Chondrocyte (in vitro differentiated cells): ENCODE results near the gene SRSF12. TPM values are rescaled to one million over a fixed set of nuclear protein-coding genes. Genes with fewer than 3 reads are reported as not detected.

Experiments used
- DNase-seq: peaks from one replicate; pipeline ENCODE4 v3.0.0; 2021; ENCODE audit warnings: mixed read lengths, low spot score
- H3K27ac Mint-ChIP-seq: one replicate; pipeline ENCODE4 v1.8.0; 2021; ENCODE audit warnings: mild to moderate bottlenecking, moderate library complexity, mixed read lengths; ENCODE audit not compliant: unreplicated experiment
- H3K27me3 Mint-ChIP-seq: 2 replicates; pipeline ENCODE4 v1.8.0; 2021; ENCODE audit warnings: low read depth, mixed read lengths
- H3K36me3 Mint-ChIP-seq: 2 replicates; pipeline ENCODE4 v1.8.0; 2021; ENCODE audit warnings: low read depth, mixed read lengths
- H3K4me1 Mint-ChIP-seq: 2 replicates; pipeline ENCODE4 v1.8.0; 2021; ENCODE audit warnings: low read depth, mild to moderate bottlenecking, mixed read lengths
- H3K4me3 Mint-ChIP-seq: one replicate; pipeline ENCODE4 v1.8.0; 2021; ENCODE audit warnings: mild to moderate bottlenecking, moderate library complexity, mixed read lengths; ENCODE audit not compliant: unreplicated experiment
- H3K9me3 Mint-ChIP-seq: 2 replicates; pipeline ENCODE4 v1.8.0; 2021; ENCODE audit warnings: low read depth, mixed read lengths
- total RNA-seq: library from RNA; stranded (reverse); gene quantifications from 3 replicates; pipeline ENCODE4 v1.2.1, GENCODE V29; 2021
- TF ChIP-seq, protein P1 (sequence below): fragments of 200-600 bp; sonication (generic); IDR thresholded peaks from 2 replicates; pipeline ENCODE4 v1.5.0; 2021; ENCODE audit warnings: antibody characterized with exemption, mild to moderate bottlenecking, moderate library complexity

The SRSF12 gene
- total RNA-seq, 1 donor from 2014 or later: 4.8 TPM

DNA sequence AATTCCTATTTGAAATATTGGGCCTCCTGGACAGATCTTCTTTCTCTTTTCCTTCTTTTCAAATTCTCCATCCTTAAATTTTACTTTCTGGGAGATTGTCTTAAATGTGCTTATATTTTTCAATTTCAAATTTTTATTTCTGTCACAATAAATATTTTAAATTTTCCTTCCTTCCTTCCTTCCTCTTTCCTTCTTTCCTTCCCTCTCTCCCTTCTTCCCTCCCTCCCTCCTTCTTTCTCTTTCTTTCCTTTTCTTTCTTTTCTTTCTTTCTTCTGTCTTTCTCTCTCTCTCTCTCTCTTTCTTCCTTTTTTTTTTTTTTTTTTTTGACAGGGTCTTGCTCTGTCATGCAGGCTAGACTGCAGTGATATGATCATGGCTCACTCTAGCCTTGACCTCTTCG lies 54.0 kb downstream of the SRSF12 start:
- Mint-ChIP-seq H3K9me3 (no peaks in the 10 kb centered on the region), H3K36me3 (no peaks in the 10 kb centered on the region), H3K4me1 (peaks cover 14% of the 10 kb centered on the region), H3K27ac (no peak overlapping the region), H3K4me3 (no peak overlapping the region), H3K27me3 (no peaks in the 10 kb centered on the region)
- no peak for DNase-seq
- TF ChIP-seq, protein P1, sequence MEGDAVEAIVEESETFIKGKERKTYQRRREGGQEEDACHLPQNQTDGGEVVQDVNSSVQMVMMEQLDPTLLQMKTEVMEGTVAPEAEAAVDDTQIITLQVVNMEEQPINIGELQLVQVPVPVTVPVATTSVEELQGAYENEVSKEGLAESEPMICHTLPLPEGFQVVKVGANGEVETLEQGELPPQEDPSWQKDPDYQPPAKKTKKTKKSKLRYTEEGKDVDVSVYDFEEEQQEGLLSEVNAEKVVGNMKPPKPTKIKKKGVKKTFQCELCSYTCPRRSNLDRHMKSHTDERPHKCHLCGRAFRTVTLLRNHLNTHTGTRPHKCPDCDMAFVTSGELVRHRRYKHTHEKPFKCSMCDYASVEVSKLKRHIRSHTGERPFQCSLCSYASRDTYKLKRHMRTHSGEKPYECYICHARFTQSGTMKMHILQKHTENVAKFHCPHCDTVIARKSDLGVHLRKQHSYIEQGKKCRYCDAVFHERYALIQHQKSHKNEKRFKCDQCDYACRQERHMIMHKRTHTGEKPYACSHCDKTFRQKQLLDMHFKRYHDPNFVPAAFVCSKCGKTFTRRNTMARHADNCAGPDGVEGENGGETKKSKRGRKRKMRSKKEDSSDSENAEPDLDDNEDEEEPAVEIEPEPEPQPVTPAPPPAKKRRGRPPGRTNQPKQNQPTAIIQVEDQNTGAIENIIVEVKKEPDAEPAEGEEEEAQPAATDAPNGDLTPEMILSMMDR: no peak

DNA sequence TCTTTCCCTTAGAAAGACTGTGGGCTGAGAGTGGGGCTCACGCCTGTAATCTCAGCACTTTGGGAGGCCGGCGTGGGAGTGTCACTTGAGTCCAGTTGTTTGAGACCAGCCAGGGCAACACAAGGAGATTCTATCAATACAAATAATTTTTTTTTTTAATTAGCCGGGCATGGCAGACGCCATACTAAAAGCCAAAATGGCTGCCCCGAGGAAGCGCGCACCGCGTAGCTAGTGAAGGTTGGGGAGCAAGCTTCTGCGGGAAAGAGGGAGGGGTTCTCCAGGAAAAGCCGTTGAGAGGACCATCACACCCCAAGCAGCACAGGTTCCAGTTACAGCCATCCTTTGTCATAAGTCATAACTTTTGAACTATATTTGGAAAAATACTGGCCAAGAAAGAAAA lies 58.6 kb downstream of the SRSF12 start:
- H3K9me3 Mint-ChIP-seq: no peaks in the 10 kb centered on the region
- no peaks in the 10 kb centered on the region for H3K27me3 Mint-ChIP-seq
- no peaks in the 10 kb centered on the region for H3K36me3 Mint-ChIP-seq
- H3K27ac Mint-ChIP-seq: no peak overlapping the region
- H3K4me3 Mint-ChIP-seq: no peak overlapping the region
- TF ChIP-seq, protein P1: no peak
- no peak for DNase-seq
- peaks cover 6% of the 10 kb centered on the region for H3K4me1 Mint-ChIP-seq

DNA sequence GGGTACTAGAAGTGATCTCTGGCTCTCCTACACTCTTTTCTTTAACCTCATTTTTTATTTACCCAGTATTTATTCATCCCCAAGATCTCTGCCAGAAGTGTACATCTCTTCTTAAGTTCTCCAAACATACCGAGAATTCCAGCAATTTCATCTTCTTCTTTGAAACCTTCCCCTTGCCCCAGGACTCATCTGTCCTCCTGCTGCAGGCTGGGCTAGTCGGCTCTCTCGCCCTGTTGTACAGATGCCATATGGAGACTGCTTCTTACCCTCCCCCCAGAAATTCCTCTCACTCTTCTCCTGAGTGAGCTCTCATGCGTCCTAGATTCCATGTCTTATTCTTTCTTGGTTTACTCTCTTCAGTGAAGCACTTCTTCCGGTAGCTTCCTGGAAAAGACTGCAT lies 59.2 kb downstream of the SRSF12 start:
- no peak for DNase-seq

DNA sequence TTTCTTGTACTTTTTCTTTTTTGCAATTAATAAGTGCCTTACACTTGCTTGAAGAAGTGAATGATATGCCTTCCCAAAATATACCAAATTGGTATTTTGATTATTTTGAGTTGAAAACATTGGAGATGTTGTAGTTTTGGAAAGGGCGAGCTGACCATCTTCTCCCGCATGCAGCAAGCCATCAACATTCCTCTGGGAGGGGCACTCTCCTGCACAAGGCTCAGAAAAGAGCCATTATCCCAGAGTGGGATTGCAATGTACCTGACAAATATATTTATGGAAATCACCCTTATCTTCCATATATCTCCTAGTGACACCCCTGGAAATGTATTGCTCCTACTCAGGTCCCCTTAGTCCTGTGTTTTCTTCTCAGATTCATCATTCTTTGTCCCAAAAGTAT lies 60.1 kb downstream of the SRSF12 start:
- Mint-ChIP-seq H3K36me3 (no peaks in the 10 kb centered on the region), H3K4me1 (peaks cover 6% of the 10 kb centered on the region), H3K27ac (no peak overlapping the region), H3K4me3 (no peak overlapping the region), H3K9me3 (no peaks in the 10 kb centered on the region), H3K27me3 (no peaks in the 10 kb centered on the region)
- TF ChIP-seq, protein P1: no peak
- no peak for DNase-seq

More for the DNA sequence above, 59.2 kb downstream of the SRSF12 start:
- H3K27ac Mint-ChIP-seq: peak overlapping the region; percentile 37
- H3K4me1 Mint-ChIP-seq: peaks cover 6% of the 10 kb centered on the region
- TF ChIP-seq, protein P1: no peak
- H3K36me3 Mint-ChIP-seq: no peaks in the 10 kb centered on the region
- H3K27me3 Mint-ChIP-seq: no peaks in the 10 kb centered on the region
- H3K9me3 Mint-ChIP-seq: no peaks in the 10 kb centered on the region
- no peak overlapping the region for H3K4me3 Mint-ChIP-seq

DNA sequence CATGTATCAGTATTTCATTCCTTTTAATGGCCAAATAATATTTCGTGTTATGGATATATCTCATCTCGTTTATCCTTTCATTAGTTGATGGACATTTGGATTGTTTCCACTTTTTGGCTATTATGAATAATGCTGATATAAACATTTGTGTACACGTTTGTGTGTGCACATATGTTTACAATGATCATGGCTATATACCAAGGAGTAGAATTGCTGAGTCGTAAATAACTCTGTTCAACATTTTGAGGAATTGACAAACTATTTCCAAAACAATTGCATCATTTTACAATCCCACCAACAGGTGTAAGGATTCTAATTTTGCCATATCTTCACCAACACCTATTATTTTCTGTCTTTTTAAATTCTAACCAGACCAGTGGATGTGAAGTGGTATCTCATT lies 63.7 kb downstream of the SRSF12 start:
- Mint-ChIP-seq H3K4me3 (no peak overlapping the region), H3K27me3 (no peaks in the 10 kb centered on the region), H3K9me3 (no peaks in the 10 kb centered on the region), H3K27ac (no peak overlapping the region), H3K36me3 (no peaks in the 10 kb centered on the region), H3K4me1 (peaks cover 19% of the 10 kb centered on the region)
- TF ChIP-seq, protein P1: no peak
- DNase-seq: no peak
